GM12872 (cell line): ENCODE data around the gene DTHD1.

Source experiments
- CTCF ChIP-seq: IDR thresholded peaks from 3 replicates; pipeline ENCODE4 v1.5.1; 2011; ENCODE audit warnings: low read depth, mild to moderate bottlenecking, low read length, moderate library complexity; ENCODE audit not compliant: insufficient read depth

The DTHD1 gene

DNA sequence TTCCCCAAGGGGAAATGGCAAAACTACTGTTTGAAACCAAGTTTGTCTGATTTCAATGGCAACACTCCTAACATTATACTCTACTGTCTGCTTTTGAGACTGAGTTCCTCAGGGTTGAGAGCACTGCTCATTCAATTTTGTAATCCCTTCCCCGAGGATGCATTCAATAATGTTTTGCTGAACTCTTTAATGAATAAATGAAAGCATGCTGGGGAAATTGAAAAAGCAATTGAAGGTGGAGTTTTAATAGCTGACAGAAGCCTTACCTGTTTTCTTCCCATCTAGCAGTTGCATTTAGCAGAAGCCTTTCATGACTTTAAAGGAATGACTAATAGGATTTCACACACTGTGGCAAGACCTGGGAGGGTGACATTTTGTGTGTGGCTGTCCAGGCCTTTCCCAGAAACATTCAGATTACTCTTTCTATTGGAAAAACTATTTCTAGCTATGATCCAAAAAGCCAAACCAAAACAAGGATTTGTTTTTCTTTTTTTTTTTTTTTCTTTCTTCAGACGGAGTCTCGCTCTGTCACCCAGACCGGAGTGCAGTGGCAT, 45.1 kb downstream of the DTHD1 start:
- TF ChIP-seq CTCF, result no peak

GRCh38 chr4:36327400-36327799, 46.0 kb downstream of the DTHD1 start:
- TF ChIP-seq CTCF, result no peak

GRCh38 chr4:36328130-36328529, 46.7 kb downstream of the DTHD1 start:
- no peak for TF ChIP-seq CTCF

GRCh38 chr4:36329228-36329627, 47.8 kb downstream of the DTHD1 start:
- TF ChIP-seq CTCF, result no peak

DNA sequence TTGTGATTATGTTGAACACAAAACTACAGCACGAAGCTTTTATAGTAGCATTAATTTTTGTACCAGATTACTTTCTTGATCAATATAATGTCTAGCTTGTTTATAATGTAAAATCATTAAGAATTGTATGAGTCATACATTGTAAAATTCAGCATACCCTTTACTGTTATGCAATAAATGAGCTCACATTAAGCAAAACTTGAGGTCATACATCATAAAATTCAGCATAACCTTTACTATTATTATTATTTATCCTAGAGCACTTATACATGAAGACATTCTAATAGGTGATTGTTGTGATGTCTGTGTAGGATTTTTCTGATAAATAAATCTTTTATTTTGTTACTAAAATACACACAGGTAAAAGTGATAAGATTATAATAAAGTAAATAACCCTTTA, 49.4 kb downstream of the DTHD1 start:
- TF ChIP-seq CTCF, result no peak

GRCh38 chr4:36332023-36332781, 50.8 kb downstream of the DTHD1 start:
- TF ChIP-seq CTCF, result no peak

GRCh38 chr4:36332782-36333131, 51.3 kb downstream of the DTHD1 start:
- TF ChIP-seq CTCF, result no peak
